ENCODE results near the gene FN3KRP. TPM values are rescaled to one million over a fixed set of nuclear protein-coding genes. Genes with fewer than 3 reads are reported as not detected.

The FN3KRP gene
- total and polyA plus RNA-seq, 2 of the 13 experiments (the other 11 are each of a cell fraction or from before 2014, with no cell fraction given) = 22.4 to 28.2 TPM

- peak; percentile 97 for TF ChIP-seq SKIL (CRISPR knock-in tag; IDR thresholded peaks at IDR 0.05; ENCODE audit: borderline replicate concordance)
- TF ChIP-seq HNRNPUL1 (IDR thresholded peaks at IDR 0.05; ENCODE audit: low read depth, low read length) = no peak
- peak; percentile 92 for TF ChIP-seq RARA (CRISPR knock-in tag; IDR thresholded peaks at IDR 0.05)
- TF ChIP-seq ZNF280D (CRISPR knock-in tag; IDR thresholded peaks at IDR 0.05) = peak; percentile 100
- peak; percentile 93 for TF ChIP-seq ZFP36L2 (CRISPR knock-in tag; IDR thresholded peaks at IDR 0.05)
- peak; percentile 97 for TF ChIP-seq ZNF441 (CRISPR knock-in tag; IDR thresholded peaks at IDR 0.05; ENCODE audit: borderline replicate concordance)
- no peak; the same call in 1 of the 2 replicates for TF ChIP-seq GPN1 (CRISPR knock-in tag; IDR thresholded peaks at IDR 0.05; ENCODE audit: borderline replicate concordance)
- peak; percentile 99 for TF ChIP-seq ZNF274 (CRISPR knock-in tag; IDR thresholded peaks at IDR 0.05)
- peak; percentile 99 for TF ChIP-seq MLX (CRISPR knock-in tag; IDR thresholded peaks at IDR 0.05)
- TF ChIP-seq ZNF251 (CRISPR knock-in tag; IDR thresholded peaks at IDR 0.05) = peak; percentile 95
- no peak; the same call in 1 of the 2 replicates for TF ChIP-seq MBNL3 (CRISPR knock-in tag; conservative IDR thresholded peaks at IDR 0.05)
- peak; percentile 99 for TF ChIP-seq ZNF678 (CRISPR knock-in tag; IDR thresholded peaks at IDR 0.05)
- TF ChIP-seq SIX1 (CRISPR knock-in tag; IDR thresholded peaks at IDR 0.05; ENCODE audit: borderline replicate concordance) = no peak
- peak; percentile 97 for TF ChIP-seq RFXAP (CRISPR knock-in tag; IDR thresholded peaks at IDR 0.05; ENCODE audit: borderline replicate concordance)
- TF ChIP-seq MXD3 (CRISPR knock-in tag; IDR thresholded peaks at IDR 0.05) = peak; percentile 100
- peak; percentile 97; the same call in 1 of the 2 replicates for TF ChIP-seq TEAD2 (CRISPR knock-in tag; IDR thresholded peaks at IDR 0.05)
- TF ChIP-seq ZNF770 (CRISPR knock-in tag; IDR thresholded peaks at IDR 0.05) = peak; percentile 92
- TF ChIP-seq SP4 (CRISPR knock-in tag; IDR thresholded peaks at IDR 0.05) = peak; percentile 96
- TF ChIP-seq ZNF160 (CRISPR knock-in tag; IDR thresholded peaks at IDR 0.05) = peak; percentile 96; the same call in 1 of the 2 replicates
- TF ChIP-seq RAD21 (CRISPR knock-in tag; IDR thresholded peaks at IDR 0.05) = peak; percentile 31
- peak; percentile 85; the same call in 1 of the 2 replicates for TF ChIP-seq EEA1 (CRISPR knock-in tag; IDR thresholded peaks at IDR 0.05; ENCODE audit: borderline replicate concordance)
Measured at GRCh38 chr17:82737967-82738877, 21.7 kb downstream of the FN3KRP start (continued).
